Stimulated activated CD4-positive, alpha-beta T cell treated with anti-CD3 and anti-CD28 coated beads, Interleukin-1b, Interleukin-23, amount 100 ng/mL, for 24 hours (primary cell): ENCODE results near the gene HES4.
"Not testable (repeated sequence)": the region's sequence is repeated elsewhere in the genome, so short reads cannot be mapped to it uniquely, and the experiment has no call there.

ENCODE experiments used
- DNase-seq, 4 experiments: peaks; one replicate each; pipeline ENCODE4 v3.0.0-alpha.2; 2020; ENCODE audit warnings: low read depth in 4 of 4, low spot score in 1 of 4

Gene HES4

DNA sequence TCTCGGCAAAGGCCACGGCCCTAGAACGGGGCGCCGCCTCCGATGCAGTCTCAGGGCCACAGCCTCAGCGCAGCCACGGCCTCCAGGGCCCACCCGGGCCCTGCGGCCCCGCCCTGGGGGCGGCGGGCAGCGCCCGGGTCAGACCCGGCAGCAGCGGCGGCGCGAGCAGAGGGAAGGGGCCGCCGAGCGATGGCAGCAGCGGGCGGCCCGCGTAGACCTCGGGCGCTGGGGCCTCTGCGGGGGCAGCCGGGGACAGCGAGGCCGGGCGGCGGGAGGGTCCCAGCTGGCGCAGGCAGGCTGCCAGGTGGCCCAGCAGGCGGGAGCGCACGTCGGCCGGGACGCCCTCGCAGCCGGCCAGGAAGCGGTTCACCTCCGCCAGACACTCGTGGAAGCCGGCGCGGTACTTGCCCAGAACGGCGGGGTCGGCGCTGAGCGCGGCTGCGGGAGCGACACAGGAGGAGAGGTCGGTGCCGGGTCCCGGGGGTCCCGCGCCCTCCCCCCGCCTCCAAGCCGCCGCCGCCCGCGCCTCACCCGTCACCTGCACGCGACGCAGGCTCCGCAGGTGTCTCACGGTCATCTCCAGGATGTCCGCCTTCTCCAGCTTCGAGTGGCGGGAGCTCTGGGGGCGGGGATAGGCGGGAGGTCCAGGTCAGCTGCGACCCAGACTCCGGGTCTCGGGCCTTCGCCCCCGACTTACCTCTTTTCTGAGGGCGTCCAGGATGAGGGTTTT, 737 bp downstream of the HES4 start:
- DNase-seq = no peak

DNA sequence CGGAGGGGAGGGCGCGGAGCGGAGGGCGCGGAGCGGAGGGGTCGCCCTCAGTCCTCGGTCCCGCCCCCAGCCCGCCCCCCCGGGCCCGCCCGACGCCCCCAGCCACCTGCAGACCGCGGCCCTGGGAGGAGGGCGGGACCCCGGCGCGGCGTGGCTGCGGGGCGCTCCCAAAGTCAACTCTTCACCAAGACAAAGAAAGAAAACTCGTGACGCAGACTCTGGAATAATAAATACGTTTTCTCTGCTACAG, 1.2 kb downstream of the HES4 start:
- DNase-seq = no peak

DNA sequence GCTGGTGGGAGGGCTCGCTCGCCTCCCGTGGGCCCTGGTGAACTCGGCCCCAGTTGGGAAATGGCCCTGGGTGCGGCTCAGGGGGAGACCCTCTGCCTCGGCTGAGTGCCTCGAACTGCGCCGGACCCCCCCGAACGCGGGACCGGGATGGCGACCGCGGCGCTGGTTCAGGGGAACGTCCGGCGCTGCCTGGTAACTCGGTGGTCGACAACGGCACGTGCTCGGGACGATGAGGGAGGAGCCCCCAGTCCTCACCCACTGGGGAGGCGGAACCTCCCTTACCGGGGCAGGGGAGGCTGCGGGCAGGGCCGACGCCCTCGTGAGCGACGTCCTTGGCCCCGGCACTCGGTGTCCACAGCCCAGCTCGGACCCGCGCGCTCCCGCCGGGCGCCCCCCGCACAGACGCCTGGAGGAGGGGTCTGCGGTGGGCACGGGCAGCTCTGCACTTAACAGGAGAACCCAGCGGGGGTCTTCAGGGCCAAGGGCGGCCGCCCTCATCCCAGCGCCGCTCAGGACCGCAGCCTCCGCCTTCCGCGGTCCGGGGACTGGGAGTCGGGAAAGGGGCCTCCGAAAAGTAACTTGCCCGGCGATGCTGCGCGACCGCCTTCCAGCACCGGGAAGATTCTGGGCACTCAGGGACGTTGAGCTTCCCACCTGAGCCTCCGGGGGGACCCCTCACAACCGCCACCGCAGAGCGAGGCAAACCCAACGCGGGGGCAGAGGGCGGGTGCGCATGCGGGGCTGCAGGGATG, 1.7 kb downstream of the HES4 start:
- no peak for DNase-seq

DNA sequence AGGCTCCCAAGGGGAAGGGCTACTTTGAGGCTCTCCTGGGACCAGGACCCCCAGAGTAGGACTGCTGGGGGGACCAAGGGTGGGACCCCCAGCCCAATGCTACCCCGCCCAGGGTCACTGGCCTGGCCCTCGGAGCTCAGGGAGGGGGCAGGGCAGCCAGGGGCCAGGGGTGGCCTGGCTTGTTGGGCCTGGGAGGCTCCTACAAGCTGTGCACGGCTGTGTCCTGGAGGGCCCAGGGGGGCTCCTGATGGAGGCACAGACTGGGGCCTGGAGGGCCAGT, 2.2 kb downstream of the HES4 start:
- no peak for DNase-seq

DNA sequence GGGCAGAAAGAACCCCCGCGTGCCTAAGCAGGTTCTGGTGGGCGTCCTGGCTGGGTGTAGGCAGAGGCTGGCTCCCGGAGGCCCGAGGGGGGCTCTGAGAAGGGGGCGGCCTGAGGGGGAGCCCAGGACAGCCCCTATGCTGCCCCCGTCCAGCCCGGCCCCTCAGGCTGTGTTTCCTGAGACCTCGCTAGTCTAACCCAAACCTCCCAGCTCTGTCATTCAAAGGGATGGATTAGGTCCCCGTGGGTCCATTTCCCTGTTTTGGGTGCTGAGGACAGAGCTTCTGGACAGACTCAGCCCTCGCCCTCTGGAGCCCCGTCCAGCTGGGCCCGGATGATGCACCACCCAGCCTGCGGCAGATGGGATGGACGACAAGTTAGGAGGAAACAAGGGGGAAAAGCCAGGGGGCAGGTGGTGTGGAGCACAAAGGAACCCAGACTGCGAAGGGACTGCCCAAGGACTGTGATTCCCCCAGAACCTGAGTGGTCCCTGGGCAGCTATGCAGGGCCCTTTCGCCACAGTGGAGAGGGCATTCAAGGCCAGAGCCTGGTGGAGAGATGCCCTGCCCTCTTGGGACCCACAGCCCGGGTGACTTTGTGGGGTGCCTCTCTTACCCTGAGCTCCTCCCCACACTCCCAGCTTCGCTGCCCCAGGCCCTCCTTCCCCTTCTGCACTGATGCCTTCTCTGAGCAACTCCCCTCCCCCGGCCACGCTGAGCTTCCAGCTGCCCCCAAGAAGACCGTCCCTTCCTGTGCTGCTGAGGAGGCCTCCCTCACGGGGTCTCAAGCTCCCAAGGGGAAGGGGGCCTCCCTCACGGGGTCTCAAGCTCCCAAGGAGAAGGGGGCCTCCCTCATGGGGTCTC, 2.8 kb downstream of the HES4 start:
- DNase-seq = no peak

DNA sequence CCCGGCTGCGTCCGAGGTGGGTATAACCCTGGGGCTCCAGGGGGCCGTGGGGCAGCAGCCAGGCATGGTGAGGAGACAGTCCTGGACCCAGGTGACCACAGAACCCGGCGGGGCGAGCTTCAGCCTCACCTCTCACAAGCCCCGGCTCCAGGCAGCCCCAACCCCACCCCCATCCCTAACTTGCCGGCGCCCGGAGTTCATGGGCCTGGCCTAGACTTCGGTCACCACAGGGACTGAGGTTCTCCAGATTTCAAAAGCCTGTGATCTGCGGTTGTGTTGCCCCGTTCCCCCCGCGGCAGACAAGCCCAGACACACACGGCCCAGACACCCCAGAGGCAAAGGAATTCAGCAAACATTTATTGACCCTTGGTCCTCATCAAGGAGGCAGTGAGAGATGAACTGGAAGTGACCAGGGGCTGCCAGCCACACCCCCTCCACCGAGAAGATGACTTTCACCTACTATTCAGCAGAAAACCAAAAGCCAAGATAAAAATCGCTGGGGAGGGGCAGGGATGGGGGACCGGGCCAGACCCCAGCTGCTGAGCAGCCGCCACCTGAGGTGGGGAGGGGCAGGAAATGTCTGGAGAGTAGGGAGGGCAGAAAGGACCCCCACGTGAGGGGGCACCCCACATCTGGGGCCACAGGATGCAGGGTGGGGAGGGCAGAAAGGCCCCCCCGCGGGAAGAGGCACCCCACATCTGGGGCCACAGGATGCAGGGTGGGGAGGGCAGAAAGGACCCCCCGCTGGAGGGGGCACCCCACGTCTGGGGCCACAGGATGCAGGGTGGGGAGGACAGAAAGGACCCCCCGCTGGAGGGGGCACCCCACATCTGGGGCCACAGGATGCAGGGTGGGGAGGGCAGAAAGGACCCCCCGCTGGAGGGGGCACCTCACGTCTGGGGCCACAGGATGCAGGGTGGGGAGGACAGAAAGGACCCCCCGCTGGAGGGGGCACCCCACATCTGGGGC, 3.9 kb downstream of the HES4 start:
- no peak for DNase-seq

DNA sequence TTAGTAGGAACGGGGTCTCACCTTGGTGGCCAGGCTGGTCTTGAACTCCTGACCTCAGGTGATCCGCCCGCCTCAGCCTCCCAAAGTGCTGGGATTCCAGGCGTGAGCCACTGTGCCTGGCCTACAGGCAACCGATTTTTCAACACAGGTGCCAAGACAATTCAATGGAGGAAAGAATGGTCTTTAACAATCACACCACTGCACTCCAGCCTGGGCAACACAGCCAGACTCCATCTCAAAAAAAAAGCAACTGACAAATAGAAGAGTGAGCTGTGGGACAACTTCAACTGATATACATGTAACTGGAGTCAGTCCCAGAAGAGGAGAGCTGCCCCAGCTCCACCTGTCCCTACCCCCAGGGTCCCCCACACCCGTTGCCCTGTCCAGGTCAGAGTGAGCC, 5.4 kb downstream of the HES4 start:
- not testable (repeated sequence) for DNase-seq

DNA sequence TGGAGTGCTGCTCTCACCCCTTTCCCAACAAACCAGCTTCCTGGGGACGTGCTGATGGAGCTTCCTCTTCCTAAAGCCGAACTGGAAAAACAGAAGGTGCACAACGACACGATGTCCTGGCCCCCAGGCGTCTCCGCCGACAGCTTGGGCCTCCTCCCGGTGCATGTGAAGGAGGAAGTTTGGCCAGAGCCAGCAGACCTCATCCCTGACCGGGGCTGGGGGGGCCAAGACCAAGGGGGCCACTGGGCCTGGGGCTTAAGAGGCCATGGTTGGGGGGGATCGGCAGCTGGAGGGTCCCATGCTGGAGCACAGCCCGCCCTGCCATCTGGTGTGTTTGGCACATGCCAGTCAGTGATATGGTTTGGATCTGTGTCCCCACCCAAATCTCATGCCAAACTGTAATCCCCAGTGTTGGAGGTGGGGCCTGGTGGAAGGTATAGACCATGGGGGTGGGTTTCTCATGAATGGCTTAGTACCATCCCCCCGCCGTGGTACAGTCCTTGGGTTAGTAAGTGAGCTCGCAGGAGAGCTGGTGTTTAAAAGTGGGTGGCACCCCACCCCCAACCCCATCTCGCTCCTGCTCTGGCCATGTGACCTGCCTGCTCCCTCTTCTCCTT, 6.4 kb downstream of the HES4 start:
- DNase-seq = no peak

DNA sequence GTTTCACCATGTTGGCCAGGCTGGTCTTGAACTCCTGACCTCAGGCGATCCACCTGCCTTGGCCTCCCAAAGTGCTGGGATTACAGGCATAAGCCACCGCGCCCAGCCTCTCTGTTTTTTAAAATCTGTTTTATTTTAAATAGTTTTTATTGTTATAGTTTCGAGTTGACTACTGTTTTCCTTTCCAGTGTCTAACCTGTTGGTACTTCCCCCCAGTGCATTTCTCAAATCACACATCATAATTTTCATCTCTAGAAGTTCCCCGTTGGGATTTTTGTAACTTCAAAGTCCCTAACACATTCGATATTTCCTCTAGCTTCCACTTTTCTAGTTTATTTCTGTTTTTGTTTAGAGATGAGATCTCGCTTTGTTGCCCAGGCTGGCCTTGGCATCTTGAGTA, 7.5 kb downstream of the HES4 start:
- no peak for DNase-seq

DNA sequence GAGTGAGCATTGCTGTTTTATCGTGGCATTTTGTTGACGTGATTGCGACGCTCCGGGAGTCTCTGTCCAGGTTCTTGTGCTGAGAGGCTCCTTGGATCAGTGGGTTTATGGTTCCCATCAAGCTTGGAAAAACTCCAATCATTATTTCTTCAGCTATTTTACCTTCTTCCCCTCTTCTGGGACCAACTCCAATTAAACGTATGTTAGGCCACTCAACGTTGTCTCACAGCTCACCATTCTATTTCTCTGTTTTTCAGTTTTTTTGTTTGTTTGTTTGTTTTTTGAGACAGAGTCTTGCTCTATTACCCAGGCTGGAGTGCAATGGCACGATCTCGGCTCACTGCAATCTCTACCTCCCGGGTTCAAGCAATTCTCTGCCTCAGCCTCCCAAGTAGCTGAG, 8.0 kb downstream of the HES4 start:
- no peak for DNase-seq

DNA sequence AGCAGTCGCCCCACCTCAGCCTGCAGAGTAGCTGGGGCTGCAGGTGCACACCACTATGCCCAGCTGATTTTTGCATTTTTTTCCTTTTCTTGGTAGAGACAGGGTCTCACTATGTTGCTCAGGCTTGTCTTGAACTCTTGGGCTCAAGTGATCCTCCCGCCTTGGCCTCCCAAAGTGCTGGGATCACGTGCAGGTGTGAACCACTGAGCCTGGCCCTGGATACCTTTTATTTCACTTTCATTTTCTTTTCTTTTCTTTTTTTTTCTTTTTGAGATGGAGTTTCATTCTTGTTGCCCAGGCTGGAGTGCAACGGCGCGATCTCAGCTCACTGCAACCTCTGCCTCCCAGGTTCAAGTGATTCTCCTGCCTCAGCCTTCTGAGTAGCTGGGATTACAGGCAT, 8.6 kb downstream of the HES4 start:
- DNase-seq = not testable (repeated sequence)

DNA sequence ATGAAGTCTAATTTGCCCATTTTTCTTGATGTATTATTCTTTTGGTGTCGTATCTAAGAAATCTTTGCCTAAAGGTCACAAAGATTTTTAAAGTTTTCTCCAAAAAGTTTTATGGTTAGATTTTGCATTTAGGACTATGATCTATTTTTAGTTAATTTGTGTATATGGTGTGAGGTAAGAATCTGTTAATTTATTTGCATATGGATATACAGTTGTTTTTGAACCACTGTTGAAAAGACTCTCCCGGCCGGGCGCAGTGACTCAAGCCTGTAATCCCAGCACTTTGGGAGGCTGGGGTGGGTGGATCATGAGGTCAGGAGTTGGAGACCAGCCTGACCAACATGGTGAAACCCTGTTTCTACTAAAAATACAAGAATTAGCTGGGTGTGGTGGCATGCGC, 11.8 kb downstream of the HES4 start:
- DNase-seq = not testable (repeated sequence)

DNA sequence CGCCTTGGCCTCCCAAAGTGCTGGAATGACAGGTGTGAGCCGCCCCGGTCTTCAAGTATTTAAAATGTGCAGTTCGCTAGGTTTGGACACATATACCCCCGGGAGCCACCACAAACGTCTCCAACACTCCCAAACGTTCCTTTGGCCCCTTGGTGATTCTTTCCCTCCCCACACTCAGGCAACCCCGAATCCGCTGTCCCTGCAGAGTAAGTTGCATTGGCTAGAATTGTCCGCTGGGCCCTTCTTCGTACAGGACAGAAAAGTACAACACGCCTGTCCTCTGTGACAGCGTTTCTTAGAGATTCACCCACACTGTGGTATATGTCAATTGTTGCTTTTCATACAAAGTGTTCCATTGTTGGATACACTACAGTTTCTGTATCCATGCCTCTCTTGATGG, 14.8 kb downstream of the HES4 start:
- DNase-seq = no peak

DNA sequence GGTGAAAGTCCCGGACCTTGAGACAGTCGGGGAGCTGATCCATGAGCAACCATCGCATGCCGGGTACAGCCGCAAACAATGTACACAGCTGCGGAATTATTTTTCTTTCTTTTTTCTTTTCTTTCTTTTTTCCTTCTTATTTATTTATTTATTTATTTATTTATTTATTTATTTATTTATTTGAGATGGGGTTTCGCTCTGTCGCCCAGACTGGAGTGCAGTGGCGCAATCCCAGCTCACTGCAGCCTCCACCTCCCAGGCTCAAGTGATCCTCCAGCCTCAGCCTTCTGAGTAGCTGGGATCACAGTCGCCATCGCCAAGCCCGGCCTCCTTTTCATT, 15.5 kb downstream of the HES4 start:
- DNase-seq = no peak

DNA sequence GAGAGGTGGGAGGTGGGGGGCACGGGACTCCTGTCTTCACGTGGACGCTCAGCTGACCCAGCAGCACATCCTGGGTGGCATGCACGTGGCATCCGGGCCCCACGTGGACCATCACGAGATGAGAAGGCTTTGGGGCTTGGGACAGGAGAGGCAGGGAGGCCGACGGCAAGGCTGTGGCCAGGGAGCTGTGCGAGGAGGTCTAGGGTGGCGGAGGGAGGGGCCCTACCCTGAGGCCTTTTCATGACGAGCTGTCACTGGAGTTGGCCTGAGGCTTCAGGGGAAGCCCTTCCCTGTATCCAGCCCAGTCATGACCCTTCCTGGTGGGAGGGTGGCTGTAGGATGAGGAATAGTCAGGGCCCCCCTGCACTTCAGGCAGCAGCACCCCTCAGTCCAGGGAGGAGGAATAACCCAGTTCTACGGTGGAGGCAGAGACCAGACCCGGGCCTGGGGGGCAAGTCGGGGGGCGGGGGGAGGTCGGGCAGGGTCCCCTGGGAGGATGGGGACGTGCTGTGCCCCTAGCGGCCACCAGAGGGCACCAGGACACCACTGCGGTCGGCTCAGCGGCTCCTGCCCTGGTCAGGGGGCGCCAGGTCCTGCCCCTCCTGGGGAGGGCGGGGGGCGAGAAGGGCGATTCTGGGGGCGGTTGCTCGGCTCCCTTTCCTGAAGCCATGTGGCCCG, 16.0 kb downstream of the HES4 start:
- DNase-seq = peak in 2 of 4 experiments; percentile 43 to 50

DNA sequence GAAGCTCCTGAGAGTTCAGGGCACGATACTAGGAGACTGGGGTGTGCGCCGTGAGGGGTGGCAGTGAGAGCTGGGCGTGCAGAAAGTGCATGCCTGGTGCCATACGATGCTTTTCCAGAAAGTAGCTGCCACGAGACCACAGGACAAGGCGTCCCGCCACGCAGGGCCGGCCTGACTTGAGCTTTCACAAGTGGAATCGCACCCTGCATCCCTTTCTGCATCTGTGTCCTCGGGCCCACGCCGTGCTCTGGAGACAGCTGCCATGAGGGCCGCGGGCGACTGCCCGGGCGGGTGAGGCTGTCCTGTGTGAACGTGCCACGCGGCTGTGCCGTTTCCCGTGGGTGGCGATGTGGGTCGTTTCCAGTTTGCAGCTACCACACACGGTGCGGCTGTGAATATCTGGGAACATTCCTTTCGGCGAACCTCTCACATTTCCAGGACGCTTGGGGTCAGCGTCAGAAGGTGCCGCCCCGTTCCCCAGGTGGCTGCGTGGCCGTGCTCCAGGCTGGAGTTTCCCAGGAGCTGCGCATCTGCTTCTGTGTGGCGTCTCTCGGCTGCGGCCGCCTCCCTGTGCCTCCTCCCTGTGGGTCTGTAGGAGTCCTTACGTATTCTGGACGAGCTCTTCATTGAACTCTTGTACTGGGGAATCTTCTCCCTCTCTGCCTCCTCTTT, 17.0 kb downstream of the HES4 start:
- no peak for DNase-seq

DNA sequence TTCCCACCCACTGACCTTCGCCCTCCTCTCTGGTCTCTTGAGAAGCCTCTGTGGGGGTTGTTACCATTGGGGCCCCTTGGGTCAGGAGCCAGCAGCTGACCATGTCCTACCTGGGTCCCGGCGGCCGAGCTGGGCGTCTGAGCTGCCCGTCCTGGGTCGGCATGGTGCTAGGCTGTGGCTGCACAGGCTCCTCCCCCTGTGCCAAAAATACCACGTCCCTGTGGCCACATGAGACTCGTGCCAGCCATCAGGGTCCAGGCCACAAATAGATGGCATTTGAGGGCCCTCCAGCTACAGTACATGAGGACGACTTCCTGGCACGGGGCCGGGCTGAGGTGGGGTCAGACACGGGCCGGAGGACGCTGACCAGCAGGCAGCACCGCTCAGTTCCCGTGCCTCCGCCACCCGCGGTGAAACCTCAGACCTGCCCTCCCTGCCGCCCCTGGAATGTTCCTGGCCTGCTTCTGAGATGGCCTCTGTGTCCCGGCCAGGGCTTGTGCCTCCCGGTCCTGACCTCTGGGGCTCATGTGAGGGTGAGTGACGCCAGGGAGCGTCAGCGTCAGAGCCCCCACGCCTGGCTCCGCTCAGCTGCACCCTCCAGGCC, 17.8 kb downstream of the HES4 start, which contains the start of gene PERM1:
PERM1 (minus strand) TSS at position 139 of the 604 bp plus-strand sequence. CDS start 1,064 bp downstream, outside the sequence.
- DNase-seq = no peak

DNA sequence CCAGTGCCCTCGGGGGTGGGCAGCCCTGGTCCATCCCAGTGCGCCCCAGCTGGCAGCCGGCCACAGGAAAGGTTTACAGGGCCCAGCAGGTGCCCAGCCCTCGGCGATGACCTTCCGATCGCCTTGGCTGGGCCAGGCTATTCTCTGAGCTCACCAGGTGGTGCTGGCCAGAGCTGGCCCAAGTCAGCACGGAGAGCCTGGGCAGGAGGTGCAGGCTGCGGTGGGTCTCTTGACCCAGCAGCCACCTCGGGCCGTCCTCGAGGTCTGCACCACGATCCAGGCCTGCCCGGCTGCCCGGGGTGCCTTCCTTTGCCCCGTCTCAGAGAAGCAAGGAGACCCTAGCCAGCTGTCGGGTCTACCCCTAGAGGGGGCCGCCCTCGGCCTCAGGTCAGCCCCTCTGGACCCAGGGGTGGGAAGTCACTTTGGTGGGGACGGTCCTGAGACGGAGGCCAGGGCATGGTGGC, 18.4 kb downstream of the HES4 start:
- no peak for DNase-seq
